ENCODE results near the gene ADAD2.

The ADAD2 gene

DNA sequence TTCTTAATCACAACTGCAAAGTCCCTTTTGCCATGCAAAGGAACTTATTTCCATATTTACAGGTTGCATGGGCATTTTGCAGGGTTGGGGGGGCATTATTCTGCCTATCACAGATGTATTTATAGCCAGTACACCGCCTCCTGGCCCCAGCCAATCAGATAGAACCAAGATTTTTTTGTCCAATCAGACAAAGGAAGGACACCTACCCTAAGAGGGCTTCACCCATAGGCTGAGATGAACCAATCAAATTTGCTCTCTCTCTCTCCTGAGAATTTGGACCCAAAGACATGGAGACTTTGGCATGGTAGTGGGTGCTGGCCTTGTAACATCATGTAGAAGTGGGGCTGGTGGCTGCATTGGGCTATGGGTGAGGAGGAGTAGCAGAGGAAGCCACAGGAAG lies 52.8 kb downstream of the ADAD2 start:
- Histone ChIP-seq H3K9ac (ENCODE audit: low read depth, low read length) (no peak overlapping the region), H3K27me3 (ENCODE audit: control insufficient read depth, insufficient read depth, low read length) (peaks cover 67% of the 10 kb centered on the region), H3K9me3 (replicated peaks; ENCODE audit: low read length) (no peaks in the 10 kb centered on the region), H3K4me1 (ENCODE audit: control insufficient read depth, insufficient read depth, low read length) (peaks cover 3% of the 10 kb centered on the region), H3K36me3 (ENCODE audit: insufficient read depth, low read length) (no peaks in the 10 kb centered on the region), H3K4me3 (ENCODE audit: low read length) (no peak overlapping the region), H3K4me2 (ENCODE audit: low read length) (no peak overlapping the region)

GRCh38 chr16:84244728-84245127 lies 53.8 kb downstream of the ADAD2 start:
- peaks cover 63% of the 10 kb centered on the region for H3K27me3 ChIP-seq (ENCODE audit: control insufficient read depth, insufficient read depth, low read length)
- no peaks in the 10 kb centered on the region for H3K9me3 ChIP-seq (replicated peaks; ENCODE audit: low read length)
- H3K36me3 ChIP-seq (ENCODE audit: insufficient read depth, low read length) = no peaks in the 10 kb centered on the region
- H3K4me3 ChIP-seq (ENCODE audit: low read length) = no peak overlapping the region
- no peak overlapping the region for H3K9ac ChIP-seq (ENCODE audit: low read depth, low read length)
- no peak overlapping the region for H3K4me2 ChIP-seq (ENCODE audit: low read length)
- peaks cover 3% of the 10 kb centered on the region for H3K4me1 ChIP-seq (ENCODE audit: control insufficient read depth, insufficient read depth, low read length)

- Histone ChIP-seq H3K4me3 (ENCODE audit: low read length) (no peak overlapping the region), H3K4me1 (ENCODE audit: control insufficient read depth, insufficient read depth, low read length) (peaks cover 3% of the 10 kb centered on the region), H3K9me3 (replicated peaks; ENCODE audit: low read length) (no peaks in the 10 kb centered on the region), H3K4me2 (ENCODE audit: low read length) (no peak overlapping the region), H3K27me3 (ENCODE audit: control insufficient read depth, insufficient read depth, low read length) (peaks cover 63% of the 10 kb centered on the region), H3K36me3 (ENCODE audit: insufficient read depth, low read length) (no peaks in the 10 kb centered on the region), H3K9ac (ENCODE audit: low read depth, low read length) (no peak overlapping the region)
Measured at GRCh38 chr16:84245956-84246678, 55.2 kb downstream of the ADAD2 start.

GRCh38 chr16:84246679-84247077 lies 55.7 kb downstream of the ADAD2 start:
- H3K4me1 ChIP-seq (ENCODE audit: control insufficient read depth, insufficient read depth, low read length) = peaks cover 3% of the 10 kb centered on the region
- H3K9ac ChIP-seq (ENCODE audit: low read depth, low read length) = no peak overlapping the region
- no peaks in the 10 kb centered on the region for H3K36me3 ChIP-seq (ENCODE audit: insufficient read depth, low read length)
- no peak overlapping the region for H3K4me2 ChIP-seq (ENCODE audit: low read length)
- no peak overlapping the region for H3K4me3 ChIP-seq (ENCODE audit: low read length)
- no peaks in the 10 kb centered on the region for H3K9me3 ChIP-seq (replicated peaks; ENCODE audit: low read length)
- H3K27me3 ChIP-seq (ENCODE audit: control insufficient read depth, insufficient read depth, low read length) = peaks cover 63% of the 10 kb centered on the region

Measured in skeletal muscle satellite cell (primary cell).